HG02678 (cell line): ENCODE data around the gene UGT1A3.
"Not testable (repeated sequence)": the region's sequence is repeated elsewhere in the genome, so short reads cannot be mapped to it uniquely, and the experiment has no call there.

Source experiments
- ATAC-seq: cut with Tn5 transposase; IDR thresholded peaks from one replicate; pipeline ENCODE4 v1.9.1; 2021; ENCODE audit warnings: mild to moderate bottlenecking, moderate library complexity; ENCODE audit not compliant: unreplicated experiment

The UGT1A3 gene

GRCh38 chr2:233707940-233708644 is 20.8 kb upstream of the UGT1A3 start:
- ATAC-seq: no peak

DNA sequence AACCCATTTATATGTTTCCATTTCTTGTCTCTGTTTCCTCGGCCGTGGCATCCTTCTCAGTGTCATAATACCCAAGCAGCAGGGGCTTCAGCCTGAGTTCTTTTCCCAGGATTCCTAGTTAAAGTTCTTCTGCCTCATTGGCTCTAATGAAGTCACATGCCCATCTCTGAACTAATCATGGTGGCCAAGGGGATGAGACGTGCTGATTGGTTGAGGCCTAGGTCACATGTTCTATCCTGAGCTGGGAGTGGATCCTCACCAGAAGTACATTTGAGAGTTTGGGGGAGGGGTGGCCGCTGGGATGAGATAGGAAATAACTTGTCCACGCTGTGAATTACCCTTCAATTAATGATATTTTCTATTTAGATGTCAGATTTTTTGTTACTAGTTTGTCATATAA is 19.9 kb upstream of the UGT1A3 start:
- no peak for ATAC-seq

DNA sequence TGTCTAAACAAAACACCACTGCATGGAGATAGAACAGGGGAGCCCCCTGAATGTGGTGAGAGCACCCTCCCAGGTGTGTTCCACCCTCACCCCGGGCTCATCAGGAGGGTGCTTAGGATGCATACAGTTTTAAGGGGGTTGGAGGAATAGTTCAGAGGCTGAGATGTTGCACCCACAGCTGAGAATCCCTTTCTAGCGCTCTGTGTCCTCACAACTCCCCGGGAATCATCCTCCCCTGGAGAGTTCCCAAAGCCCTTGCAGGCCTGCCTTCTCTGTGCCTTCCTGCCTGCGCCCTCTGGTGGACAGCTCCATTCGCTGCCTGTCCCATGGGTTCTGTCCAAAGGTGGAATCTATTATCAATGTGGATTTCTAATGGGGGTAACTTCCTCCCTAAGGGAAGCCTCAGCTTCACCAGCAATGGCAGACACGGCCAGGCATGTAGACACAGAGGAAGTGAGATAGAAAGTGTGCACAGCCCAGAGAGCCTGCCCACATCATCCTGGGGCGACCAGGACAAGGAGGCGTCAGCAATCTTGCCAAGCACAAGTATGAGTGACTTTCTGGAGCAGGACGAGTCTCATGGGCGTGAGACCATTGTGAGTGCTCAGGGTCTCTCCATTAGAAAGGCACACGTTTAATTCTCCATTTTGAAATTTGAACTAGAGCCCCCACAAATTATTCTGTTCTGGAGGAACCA is 17.4 kb upstream of the UGT1A3 start:
- ATAC-seq: peak; percentile 62

- no peak for ATAC-seq
These were observed 16.1 kb upstream of the UGT1A3 start, which contains the start of gene UGT1A5 for GRCh38 chr2:233712611-233713261. Gene UGT1A5, plus strand, starts transcription at chr2:233712907. Its CDS starts 85 bp downstream, at chr2:233712992.

DNA sequence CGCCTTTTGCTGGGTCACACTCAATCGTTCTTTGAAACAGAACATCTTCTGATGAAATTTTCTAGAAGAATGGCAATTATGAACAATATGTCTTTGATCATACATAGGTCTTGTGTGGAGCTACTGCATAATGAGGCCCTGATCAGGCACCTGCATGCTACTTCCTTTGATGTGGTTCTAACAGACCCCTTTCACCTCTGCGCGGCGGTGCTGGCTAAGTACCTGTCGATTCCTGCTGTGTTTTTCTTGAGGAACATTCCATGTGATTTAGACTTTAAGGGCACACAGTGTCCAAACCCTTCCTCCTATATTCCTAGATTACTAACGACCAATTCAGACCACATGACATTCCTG is 15.6 kb upstream of the UGT1A3 start:
- ATAC-seq: no peak

GRCh38 chr2:233714121-233714520 is 14.7 kb upstream of the UGT1A3 start:
- ATAC-seq: no peak

DNA sequence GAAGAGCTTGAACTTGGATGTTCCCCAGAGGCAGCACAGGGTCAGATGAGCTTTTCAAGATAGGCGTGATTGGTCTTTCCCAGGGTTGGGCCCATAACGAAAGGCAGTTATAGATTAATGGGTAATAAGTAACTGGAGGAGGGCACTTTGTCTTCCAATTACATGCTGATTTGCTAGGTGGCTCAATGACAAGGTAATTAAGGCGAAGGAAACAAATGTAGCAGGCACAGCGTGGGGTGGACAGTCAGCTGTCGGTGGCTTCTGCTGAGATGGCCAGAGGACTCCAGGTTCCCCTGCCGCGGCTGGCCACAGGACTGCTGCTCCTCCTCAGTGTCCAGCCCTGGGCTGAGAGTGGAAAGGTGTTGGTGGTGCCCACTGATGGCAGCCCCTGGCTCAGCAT is 10.3 kb upstream of the UGT1A3 start, which contains the start of gene UGT1A4:
Gene UGT1A4, plus strand, starts transcription at position 185 of the 400 bp plus-strand sequence. Its CDS starts 85 bp downstream, at position 270.
- ATAC-seq: no peak

GRCh38 chr2:233736868-233737653 is 8.2 kb downstream of the UGT1A3 start:
- not testable (repeated sequence) for ATAC-seq

- no peak for ATAC-seq
These were observed 12.0 kb downstream of the UGT1A3 start for GRCh38 chr2:233740870-233741269.

- ATAC-seq: no peak
These were observed 14.8 kb downstream of the UGT1A3 start for GRCh38 chr2:233743464-233744259.

DNA sequence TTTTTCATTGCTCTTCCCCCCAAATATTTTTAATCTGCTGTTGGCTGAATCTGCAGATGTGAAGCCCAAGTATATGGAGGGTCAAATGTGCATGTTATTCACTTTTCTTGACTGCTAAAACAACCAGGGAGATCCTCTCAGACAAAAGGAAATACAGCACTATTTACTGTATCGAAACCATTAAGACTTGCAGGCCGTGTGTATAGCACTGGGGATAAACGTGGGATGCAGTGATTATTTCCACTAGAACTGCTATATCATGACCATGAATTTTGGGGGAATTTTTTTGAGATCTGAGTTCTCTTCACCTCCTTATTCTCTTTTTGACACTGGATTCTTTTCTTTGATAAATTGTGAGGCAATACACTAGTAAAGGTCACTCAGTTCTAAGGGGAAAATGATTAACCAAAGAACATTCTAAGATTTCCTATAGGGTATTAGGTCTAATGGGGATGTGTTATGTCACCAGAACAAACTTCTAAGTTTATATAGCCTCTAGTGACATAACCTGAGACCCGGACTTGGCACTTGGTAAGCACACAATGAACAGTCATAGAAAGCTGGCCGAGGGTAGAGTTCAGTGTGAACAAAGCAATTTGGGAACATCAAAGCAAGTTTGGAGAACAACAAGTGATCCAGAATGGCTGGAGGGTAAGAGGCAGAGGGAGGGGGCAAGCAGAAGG is 16.4 kb downstream of the UGT1A3 start:
- no peak for ATAC-seq

GRCh38 chr2:233745838-233746237 is 17.0 kb downstream of the UGT1A3 start:
- not testable (repeated sequence) for ATAC-seq

- no peak for ATAC-seq
These were observed 17.8 kb downstream of the UGT1A3 start for GRCh38 chr2:233746475-233747282.

- no peak for ATAC-seq
These were observed 18.4 kb downstream of the UGT1A3 start for GRCh38 chr2:233747283-233747544.

- not testable (repeated sequence) for ATAC-seq
These were observed 21.8 kb downstream of the UGT1A3 start for GRCh38 chr2:233750689-233751088.

- ATAC-seq: not testable (repeated sequence)
These were observed 22.6 kb downstream of the UGT1A3 start for GRCh38 chr2:233751212-233752009.

DNA sequence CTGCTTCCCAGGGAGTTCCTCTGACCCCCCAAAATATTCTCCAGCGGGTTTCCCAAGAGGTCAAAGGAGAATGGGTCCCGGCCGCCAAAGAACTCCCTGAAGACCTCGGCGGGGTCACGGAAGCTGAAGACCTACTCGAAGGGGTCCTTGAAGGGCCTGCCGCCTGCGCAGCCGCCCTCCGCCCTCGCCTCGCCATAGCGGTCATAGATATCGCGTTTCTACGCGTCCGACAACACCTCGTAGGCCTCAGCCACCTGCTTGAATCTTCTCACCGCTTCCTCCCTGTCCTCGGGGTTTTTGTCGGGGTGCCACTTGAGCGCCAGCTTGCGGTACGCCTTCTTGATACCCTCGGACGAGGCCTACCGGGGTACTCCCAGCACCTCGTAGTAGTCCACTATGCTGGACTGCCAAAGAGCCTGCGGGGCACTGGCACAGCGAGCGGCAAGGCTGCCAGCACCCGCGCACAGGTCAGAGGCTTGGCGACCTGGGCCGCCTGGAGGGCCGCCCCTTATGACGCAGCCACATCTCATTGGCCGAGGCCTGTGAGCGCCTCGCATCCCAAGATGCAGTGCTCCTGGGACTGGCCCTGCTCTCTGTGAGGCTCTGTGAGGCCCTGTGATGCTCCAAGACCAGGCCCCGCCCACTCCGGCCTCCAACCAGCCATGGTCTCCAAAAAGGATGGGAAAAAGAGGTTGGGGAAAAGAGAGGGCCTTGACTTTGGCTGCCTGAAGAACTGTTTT is 26.2 kb downstream of the UGT1A3 start:
- ATAC-seq: no peak
